ENCODE results near the gene GXYLT1. TPM values are rescaled to one million over a fixed set of nuclear protein-coding genes. Genes with fewer than 3 reads are reported as not detected.

The GXYLT1 gene
- total and polyA plus RNA-seq, 2 donors (not counting 3 experiments of a cell fraction or from before 2014, with no cell fraction given): 6.8 to 23.0 TPM

DNA sequence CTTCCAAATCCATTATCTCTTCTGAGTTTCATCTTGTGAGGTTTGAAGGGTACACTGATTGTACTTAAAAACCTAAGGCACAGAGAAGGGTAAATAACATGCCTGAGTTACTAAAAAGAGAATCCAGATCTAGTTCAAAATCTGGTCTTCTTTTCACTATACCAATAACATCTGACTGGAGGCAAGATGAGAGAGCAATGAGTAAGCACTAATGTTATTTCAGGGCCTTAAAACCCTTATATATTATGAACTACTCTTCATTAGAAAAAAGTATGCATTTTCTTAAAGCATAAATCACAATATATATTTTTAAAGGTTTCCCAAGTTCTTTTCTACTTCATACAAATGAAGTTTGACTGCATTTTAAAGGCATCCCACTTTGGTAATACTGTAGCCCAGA lies 60.2 kb downstream of the GXYLT1 start:
- dilution Hi-C loops (cut with MboI; ENCODE audit: extremely low pct_ligation_motif_present, low sequenced_read_pairs): no loop called here
- no peak for TF ChIP-seq EZH2 (IDR thresholded peaks at IDR 0.05; ENCODE audit: borderline replicate concordance, low read depth, low read length, severe bottlenecking)
- TF ChIP-seq JUN (IDR thresholded peaks at IDR 0.05; ENCODE audit: borderline replicate concordance, insufficient read depth, insufficient read length, low read depth): no peak
- TF ChIP-seq MYC (IDR thresholded peaks at IDR 0.05; ENCODE audit: low read depth, low read length): no peak
- TF ChIP-seq, protein P1, sequence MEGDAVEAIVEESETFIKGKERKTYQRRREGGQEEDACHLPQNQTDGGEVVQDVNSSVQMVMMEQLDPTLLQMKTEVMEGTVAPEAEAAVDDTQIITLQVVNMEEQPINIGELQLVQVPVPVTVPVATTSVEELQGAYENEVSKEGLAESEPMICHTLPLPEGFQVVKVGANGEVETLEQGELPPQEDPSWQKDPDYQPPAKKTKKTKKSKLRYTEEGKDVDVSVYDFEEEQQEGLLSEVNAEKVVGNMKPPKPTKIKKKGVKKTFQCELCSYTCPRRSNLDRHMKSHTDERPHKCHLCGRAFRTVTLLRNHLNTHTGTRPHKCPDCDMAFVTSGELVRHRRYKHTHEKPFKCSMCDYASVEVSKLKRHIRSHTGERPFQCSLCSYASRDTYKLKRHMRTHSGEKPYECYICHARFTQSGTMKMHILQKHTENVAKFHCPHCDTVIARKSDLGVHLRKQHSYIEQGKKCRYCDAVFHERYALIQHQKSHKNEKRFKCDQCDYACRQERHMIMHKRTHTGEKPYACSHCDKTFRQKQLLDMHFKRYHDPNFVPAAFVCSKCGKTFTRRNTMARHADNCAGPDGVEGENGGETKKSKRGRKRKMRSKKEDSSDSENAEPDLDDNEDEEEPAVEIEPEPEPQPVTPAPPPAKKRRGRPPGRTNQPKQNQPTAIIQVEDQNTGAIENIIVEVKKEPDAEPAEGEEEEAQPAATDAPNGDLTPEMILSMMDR (IDR thresholded peaks at IDR 0.05; ENCODE audit: extremely low read depth in 1 of 2, insufficient read depth in 1 of 2, low read depth in 1 of 2, low read length in 2 of 2): no peak
- no peak for TF ChIP-seq MAX (IDR thresholded peaks at IDR 0.05; ENCODE audit: insufficient read depth, insufficient read length)
- TF ChIP-seq POLR2AphosphoS5 (IDR thresholded peaks at IDR 0.05; ENCODE audit: insufficient read depth, low read depth, low read length): no peak
- no peak for TF ChIP-seq FOS (IDR thresholded peaks at IDR 0.05; ENCODE audit: borderline replicate concordance, insufficient read depth, low read length)
- no peak for TF ChIP-seq POLR2A (IDR thresholded peaks at IDR 0.05; ENCODE audit: low read depth, low read length)
- no peak for TF ChIP-seq GATA2 (IDR thresholded peaks at IDR 0.05; ENCODE audit: insufficient read depth, insufficient read length, low read depth, low read length)
- peaks cover 0 to 2% of the 10 kb centered on the region in 2 experiments for H3K36me3 ChIP-seq (ENCODE audit: control insufficient read depth in 2 of 2, extremely low read depth in 1 of 2, insufficient read depth in 2 of 2, low read length in 2 of 2)
- H3K4me1 ChIP-seq (ENCODE audit: control insufficient read depth, extremely low read depth, insufficient read depth, low read length): no peaks in the 10 kb centered on the region
- no peak overlapping the region for H3K4me2 ChIP-seq (ENCODE audit: insufficient read depth, low read length)
- FAIRE-seq (no peak), DNase-seq (ENCODE audit: low read depth, low spot score) (no peak)
- ChIA-PET POLR2A (no interaction called here), CTCF (no interaction called here)
- H3K27me3 ChIP-seq (ENCODE audit: control insufficient read depth in 2 of 2, insufficient read depth in 2 of 2, low read length in 2 of 2): no peaks in the 10 kb centered on the region
- H3K9me3 ChIP-seq (replicated peaks; ENCODE audit: control insufficient read depth, insufficient read depth, low read length): no peaks in the 10 kb centered on the region
- intact Hi-C loops (cut with micrococcal nuclease): no loop called here
- BruUV-seq (replicated peaks): no TSS peak
- H4K20me1 ChIP-seq (replicated peaks; ENCODE audit: control insufficient read depth, extremely low read depth, insufficient read depth, low read length): no peaks in the 10 kb centered on the region
- H3K9ac ChIP-seq (replicated peaks; ENCODE audit: extremely low read depth, insufficient read depth, low read length): no peak overlapping the region
- no peaks in the 10 kb centered on the region for H3K9me1 ChIP-seq (replicated peaks; ENCODE audit: control insufficient read depth, extremely low read depth, insufficient read depth, low read length)
- no peak overlapping the region for H3K4me3 ChIP-seq (replicated peaks in 1 of 3; ENCODE audit: insufficient read depth in 1 of 3, low read depth in 1 of 3, low read length in 3 of 3)
- no peak overlapping the region for H2AFZ ChIP-seq (ENCODE audit: low read depth, low read length)
- no peak overlapping the region for H3K27ac ChIP-seq (ENCODE audit: insufficient read depth, low read depth, low read length)
- H3K79me2 ChIP-seq (ENCODE audit: control insufficient read depth, insufficient read depth, low read length): no peaks in the 10 kb centered on the region
